Prostate gland (tissue), 2 donors: ENCODE results near the gene PODXL.

ENCODE experiments used
- POLR2A ChIP-seq: fragments of 450-650 bp; IDR thresholded peaks from one replicate; pipeline ENCODE4 v1.6.1; 2016; ENCODE audit warnings: antibody characterized with exemption, mild to moderate bottlenecking
- POLR2AphosphoS5 ChIP-seq: sonication (generic); formaldehyde crosslinking; IDR thresholded peaks from one replicate; pipeline ENCODE4 v1.6.1; 2017; ENCODE audit warnings: antibody characterized with exemption
- TF ChIP-seq, protein P1 (sequence below), 4 experiments: fragments of 200-600 bp in 2 of 4; fragments of 450-650 bp in 2 of 4; sonication (generic) in 2 of 4; IDR thresholded peaks; 1 replicate in 3 of 4; 2 replicates in 1 of 4; pipeline ENCODE4 v1.5.1; 2016 to 2019; ENCODE audit warnings: antibody characterized with exemption in 4 of 4, mild to moderate bottlenecking in 2 of 4, moderate library complexity in 2 of 4

DNA sequence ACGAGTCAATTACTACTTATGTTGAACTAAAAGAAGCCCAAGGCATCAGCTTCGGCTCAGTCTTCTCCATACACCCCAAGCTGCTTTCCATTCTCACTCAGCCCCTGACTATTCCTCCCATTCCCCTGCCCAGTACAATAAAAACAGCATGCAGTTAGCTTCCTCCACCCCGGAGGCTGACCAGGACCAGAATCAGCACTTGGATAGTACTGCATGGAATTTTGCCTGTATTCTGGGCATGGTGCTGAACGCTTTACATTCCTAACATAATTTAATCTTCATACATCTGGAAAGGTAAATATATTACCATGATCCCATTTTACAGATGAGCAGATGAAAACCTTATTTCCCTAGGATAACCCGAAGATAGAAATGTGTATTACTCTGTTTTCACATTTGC is 7.5 kb upstream of the PODXL start:
- TF ChIP-seq, protein P1, sequence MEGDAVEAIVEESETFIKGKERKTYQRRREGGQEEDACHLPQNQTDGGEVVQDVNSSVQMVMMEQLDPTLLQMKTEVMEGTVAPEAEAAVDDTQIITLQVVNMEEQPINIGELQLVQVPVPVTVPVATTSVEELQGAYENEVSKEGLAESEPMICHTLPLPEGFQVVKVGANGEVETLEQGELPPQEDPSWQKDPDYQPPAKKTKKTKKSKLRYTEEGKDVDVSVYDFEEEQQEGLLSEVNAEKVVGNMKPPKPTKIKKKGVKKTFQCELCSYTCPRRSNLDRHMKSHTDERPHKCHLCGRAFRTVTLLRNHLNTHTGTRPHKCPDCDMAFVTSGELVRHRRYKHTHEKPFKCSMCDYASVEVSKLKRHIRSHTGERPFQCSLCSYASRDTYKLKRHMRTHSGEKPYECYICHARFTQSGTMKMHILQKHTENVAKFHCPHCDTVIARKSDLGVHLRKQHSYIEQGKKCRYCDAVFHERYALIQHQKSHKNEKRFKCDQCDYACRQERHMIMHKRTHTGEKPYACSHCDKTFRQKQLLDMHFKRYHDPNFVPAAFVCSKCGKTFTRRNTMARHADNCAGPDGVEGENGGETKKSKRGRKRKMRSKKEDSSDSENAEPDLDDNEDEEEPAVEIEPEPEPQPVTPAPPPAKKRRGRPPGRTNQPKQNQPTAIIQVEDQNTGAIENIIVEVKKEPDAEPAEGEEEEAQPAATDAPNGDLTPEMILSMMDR (IDR thresholded peaks at IDR 0.05), result no peak
- TF ChIP-seq POLR2A (no peak), POLR2AphosphoS5 (no peak)
